ENCODE data around the gene HBE1.

Gene HBE1

DNA sequence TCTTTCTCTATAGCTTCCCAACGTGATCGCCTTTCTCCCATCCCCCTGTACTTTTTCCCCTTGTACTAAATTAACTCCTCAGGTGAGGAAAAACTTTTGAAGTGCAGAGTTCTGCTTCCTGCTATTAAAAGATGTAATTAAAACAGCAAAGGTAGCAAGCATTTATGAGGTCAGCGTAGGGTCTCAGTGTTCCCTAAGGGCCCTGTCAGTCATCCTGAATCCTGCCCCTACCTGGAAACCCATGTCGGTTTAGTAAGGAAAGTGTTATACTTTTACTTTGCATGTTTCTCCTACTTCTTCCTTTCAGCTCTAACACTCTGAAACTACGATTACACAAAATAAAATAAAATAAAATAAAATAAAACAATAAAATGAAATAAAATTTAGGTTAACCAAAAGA is 41.6 kb downstream of the HBE1 start:
- no peak overlapping the region for H4K91ac ChIP-seq (ENCODE audit: low read length)
- H4K8ac ChIP-seq (ENCODE audit: low read length), result no peak overlapping the region
- H2BK15ac ChIP-seq (ENCODE audit: low read depth, poor library complexity, severe bottlenecking), result no peak overlapping the region
- no peak overlapping the region for H3K9ac ChIP-seq (ENCODE audit: low read length)
- no peak overlapping the region for H3K18ac ChIP-seq (ENCODE audit: low read depth in 1 of 2, low read length in 2 of 2)
- 81% methylated on average over 3 of the region's 5 CpGs for WGBS
- H2AK5ac ChIP-seq (ENCODE audit: low read length, severe bottlenecking), result no peak overlapping the region
- no peak overlapping the region for H2BK12ac ChIP-seq (ENCODE audit: low read length in 2 of 2)
- no peaks in the 10 kb centered on the region for H3K4me1 ChIP-seq (ENCODE audit: control insufficient read depth, insufficient read depth, low read depth, low read length)
- H2BK120ac ChIP-seq (ENCODE audit: low read depth, low read length), result no peak overlapping the region
- no peak overlapping the region for H2BK5ac ChIP-seq (ENCODE audit: low read depth, low read length, poor library complexity, severe bottlenecking)
- no peaks in the 10 kb centered on the region for H3K79me1 ChIP-seq (replicated peaks; ENCODE audit: low read length, poor library complexity, severe bottlenecking)
- H3K4me2 ChIP-seq (ENCODE audit: low read length, poor library complexity, severe bottlenecking), result no peak overlapping the region
- DNase-seq, result no peak
- no peak overlapping the region for H3K4ac ChIP-seq (ENCODE audit: low read depth in 1 of 2, low read length in 2 of 2)
- H2AFZ ChIP-seq (ENCODE audit: low read depth, low read length), result no peak overlapping the region
- no peak overlapping the region for H3K23ac ChIP-seq (ENCODE audit: low read length in 2 of 2)
- H3K4me3 ChIP-seq (ENCODE audit: insufficient read depth in 1 of 2, low read depth in 1 of 2, low read length in 2 of 2), result no peak overlapping the region
- no peaks in the 10 kb centered on the region for H3K27me3 ChIP-seq (ENCODE audit: control insufficient read depth in 1 of 2, insufficient read depth in 1 of 2, low read length in 2 of 2)
- H3K9me3 ChIP-seq (ENCODE audit: control insufficient read depth, low read length), result no peaks in the 10 kb centered on the region
- H3K36me3 ChIP-seq (ENCODE audit: control insufficient read depth in 1 of 2, insufficient read depth in 2 of 2, low read depth in 1 of 2, low read length in 2 of 2), result no peaks in the 10 kb centered on the region
- no peak overlapping the region for H3K14ac ChIP-seq (ENCODE audit: low read length in 2 of 2)
- H3K27ac ChIP-seq (ENCODE audit: low read length, poor library complexity, severe bottlenecking), result no peak overlapping the region

DNA sequence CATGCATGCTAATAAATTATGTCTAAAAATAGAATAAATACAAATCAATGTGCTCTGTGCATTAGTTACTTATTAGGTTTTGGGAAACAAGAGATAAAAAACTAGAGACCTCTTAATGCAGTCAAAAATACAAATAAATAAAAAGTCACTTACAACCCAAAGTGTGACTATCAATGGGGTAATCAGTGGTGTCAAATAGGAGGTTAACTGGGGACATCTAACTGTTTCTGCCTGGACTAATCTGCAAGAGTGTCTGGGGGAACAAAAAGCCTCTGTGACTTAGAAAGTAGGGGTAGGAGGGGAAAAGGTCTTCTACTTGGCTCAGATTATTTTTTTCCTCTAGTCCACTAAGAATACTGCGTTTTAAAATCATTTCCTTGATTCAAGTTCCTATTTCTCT is 42.1 kb downstream of the HBE1 start:
- Histone ChIP-seq H3K27ac (ENCODE audit: low read length, poor library complexity, severe bottlenecking) (no peak overlapping the region), H2BK12ac (ENCODE audit: low read length in 2 of 2) (no peak overlapping the region), H4K8ac (ENCODE audit: low read length) (no peak overlapping the region), H3K18ac (ENCODE audit: low read depth in 1 of 2, low read length in 2 of 2) (no peak overlapping the region), H3K14ac (ENCODE audit: low read length in 2 of 2) (no peak overlapping the region), H3K9ac (ENCODE audit: low read length) (no peak overlapping the region), H2BK15ac (ENCODE audit: low read depth, poor library complexity, severe bottlenecking) (no peak overlapping the region), H3K79me1 (replicated peaks; ENCODE audit: low read length, poor library complexity, severe bottlenecking) (no peaks in the 10 kb centered on the region), H3K4ac (ENCODE audit: low read depth in 1 of 2, low read length in 2 of 2) (no peak overlapping the region), H2AK5ac (ENCODE audit: low read length, severe bottlenecking) (no peak overlapping the region), H3K36me3 (ENCODE audit: control insufficient read depth in 1 of 2, insufficient read depth in 2 of 2, low read depth in 1 of 2, low read length in 2 of 2) (no peaks in the 10 kb centered on the region), H3K4me2 (ENCODE audit: low read length, poor library complexity, severe bottlenecking) (no peak overlapping the region), H3K9me3 (ENCODE audit: control insufficient read depth, low read length) (no peaks in the 10 kb centered on the region), H4K91ac (ENCODE audit: low read length) (no peak overlapping the region), H3K27me3 (ENCODE audit: control insufficient read depth in 1 of 2, insufficient read depth in 1 of 2, low read length in 2 of 2) (no peaks in the 10 kb centered on the region), H2BK120ac (ENCODE audit: low read depth, low read length) (no peak overlapping the region), H2AFZ (ENCODE audit: low read depth, low read length) (no peak overlapping the region), H3K23ac (ENCODE audit: low read length in 2 of 2) (no peak overlapping the region), H3K4me1 (ENCODE audit: control insufficient read depth, insufficient read depth, low read depth, low read length) (no peaks in the 10 kb centered on the region), H2BK5ac (ENCODE audit: low read depth, low read length, poor library complexity, severe bottlenecking) (no peak overlapping the region), H3K4me3 (ENCODE audit: insufficient read depth in 1 of 2, low read depth in 1 of 2, low read length in 2 of 2) (no peak overlapping the region)
- DNase-seq, result no peak
- WGBS, result 87% methylated on average over 1 of the region's 1 CpG

DNA sequence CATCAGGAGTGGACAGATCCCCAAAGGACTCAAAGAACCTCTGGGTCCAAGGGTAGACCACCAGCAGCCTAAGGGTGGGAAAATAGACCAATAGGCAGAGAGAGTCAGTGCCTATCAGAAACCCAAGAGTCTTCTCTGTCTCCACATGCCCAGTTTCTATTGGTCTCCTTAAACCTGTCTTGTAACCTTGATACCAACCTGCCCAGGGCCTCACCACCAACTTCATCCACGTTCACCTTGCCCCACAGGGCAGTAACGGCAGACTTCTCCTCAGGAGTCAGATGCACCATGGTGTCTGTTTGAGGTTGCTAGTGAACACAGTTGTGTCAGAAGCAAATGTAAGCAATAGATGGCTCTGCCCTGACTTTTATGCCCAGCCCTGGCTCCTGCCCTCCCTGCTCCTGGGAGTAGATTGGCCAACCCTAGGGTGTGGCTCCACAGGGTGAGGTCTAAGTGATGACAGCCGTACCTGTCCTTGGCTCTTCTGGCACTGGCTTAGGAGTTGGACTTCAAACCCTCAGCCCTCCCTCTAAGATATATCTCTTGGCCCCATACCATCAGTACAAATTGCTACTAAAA is 42.9 kb downstream of the HBE1 start, which contains the start of gene HBB:
HBB (minus strand) TSS at position 340 of the 579 bp plus-strand sequence; CDS start at position 290, 50 bp downstream.
- H3K18ac ChIP-seq (ENCODE audit: low read depth in 1 of 2, low read length in 2 of 2), result no peak within 1 kb of the TSS
- no peak within 1 kb of the TSS for H3K4me2 ChIP-seq (ENCODE audit: low read length, poor library complexity, severe bottlenecking)
- H3K4me1 ChIP-seq (ENCODE audit: control insufficient read depth, insufficient read depth, low read depth, low read length), result no peaks in the 10 kb centered on the region
- no peak within 1 kb of the TSS for H2BK120ac ChIP-seq (ENCODE audit: low read depth, low read length)
- no peaks in the 10 kb centered on the region for H3K36me3 ChIP-seq (ENCODE audit: control insufficient read depth in 1 of 2, insufficient read depth in 2 of 2, low read depth in 1 of 2, low read length in 2 of 2)
- WGBS, result 100% methylated on average over 2 of the region's 3 CpGs
- no peak within 1 kb of the TSS for H2BK15ac ChIP-seq (ENCODE audit: low read depth, poor library complexity, severe bottlenecking)
- H4K8ac ChIP-seq (ENCODE audit: low read length), result no peak within 1 kb of the TSS
- H3K4ac ChIP-seq (ENCODE audit: low read depth in 1 of 2, low read length in 2 of 2), result no peak within 1 kb of the TSS
- no peak within 1 kb of the TSS for H4K91ac ChIP-seq (ENCODE audit: low read length)
- H3K9me3 ChIP-seq (ENCODE audit: control insufficient read depth, low read length), result no peaks in the 10 kb centered on the region
- no peak within 1 kb of the TSS for H2AFZ ChIP-seq (ENCODE audit: low read depth, low read length)
- peak within 1 kb of the TSS in 1 of 2 experiments; percentile 36 for H3K14ac ChIP-seq (ENCODE audit: low read length in 2 of 2)
- no peaks in the 10 kb centered on the region for H3K79me1 ChIP-seq (replicated peaks; ENCODE audit: low read length, poor library complexity, severe bottlenecking)
- no peak within 1 kb of the TSS for H3K27ac ChIP-seq (ENCODE audit: low read length, poor library complexity, severe bottlenecking)
- no peaks in the 10 kb centered on the region for H3K27me3 ChIP-seq (ENCODE audit: control insufficient read depth in 1 of 2, insufficient read depth in 1 of 2, low read length in 2 of 2)
- no peak within 1 kb of the TSS for H3K4me3 ChIP-seq (ENCODE audit: insufficient read depth in 1 of 2, low read depth in 1 of 2, low read length in 2 of 2)
- no peak within 1 kb of the TSS for H3K23ac ChIP-seq (ENCODE audit: low read length in 2 of 2)
- H2BK12ac ChIP-seq (ENCODE audit: low read length in 2 of 2), result no peak within 1 kb of the TSS
- no peak within 1 kb of the TSS for H3K9ac ChIP-seq (ENCODE audit: low read length)
- H2BK5ac ChIP-seq (ENCODE audit: low read depth, low read length, poor library complexity, severe bottlenecking), result no peak within 1 kb of the TSS
- DNase-seq, result no peak
- no peak within 1 kb of the TSS for H2AK5ac ChIP-seq (ENCODE audit: low read length, severe bottlenecking)

GRCh38 chr11:5225480-5225871 is 44.3 kb downstream of the HBE1 start:
- no peaks in the 10 kb centered on the region for H3K79me1 ChIP-seq (replicated peaks; ENCODE audit: low read length, poor library complexity, severe bottlenecking)
- H3K14ac ChIP-seq (ENCODE audit: low read length in 2 of 2), result no peak overlapping the region
- H3K4me3 ChIP-seq (ENCODE audit: insufficient read depth in 1 of 2, low read depth in 1 of 2, low read length in 2 of 2), result no peak overlapping the region
- no peak overlapping the region for H2BK5ac ChIP-seq (ENCODE audit: low read depth, low read length, poor library complexity, severe bottlenecking)
- H2BK120ac ChIP-seq (ENCODE audit: low read depth, low read length), result no peak overlapping the region
- H3K27ac ChIP-seq (ENCODE audit: low read length, poor library complexity, severe bottlenecking), result no peak overlapping the region
- H3K4ac ChIP-seq (ENCODE audit: low read depth in 1 of 2, low read length in 2 of 2), result no peak overlapping the region
- no peaks in the 10 kb centered on the region for H3K27me3 ChIP-seq (ENCODE audit: control insufficient read depth in 1 of 2, insufficient read depth in 1 of 2, low read length in 2 of 2)
- no peak overlapping the region for H3K23ac ChIP-seq (ENCODE audit: low read length in 2 of 2)
- no peak overlapping the region for H2BK15ac ChIP-seq (ENCODE audit: low read depth, poor library complexity, severe bottlenecking)
- H4K91ac ChIP-seq (ENCODE audit: low read length), result no peak overlapping the region
- no peak overlapping the region for H4K8ac ChIP-seq (ENCODE audit: low read length)
- H3K36me3 ChIP-seq (ENCODE audit: control insufficient read depth in 1 of 2, insufficient read depth in 2 of 2, low read depth in 1 of 2, low read length in 2 of 2), result no peaks in the 10 kb centered on the region
- no peaks in the 10 kb centered on the region for H3K4me1 ChIP-seq (ENCODE audit: control insufficient read depth, insufficient read depth, low read depth, low read length)
- H3K9ac ChIP-seq (ENCODE audit: low read length), result no peak overlapping the region
- 100% methylated on average over 1 of the region's 2 CpGs for WGBS
- no peak overlapping the region for H3K18ac ChIP-seq (ENCODE audit: low read depth in 1 of 2, low read length in 2 of 2)
- no peak overlapping the region for H2AFZ ChIP-seq (ENCODE audit: low read depth, low read length)
- H3K9me3 ChIP-seq (ENCODE audit: control insufficient read depth, low read length), result no peaks in the 10 kb centered on the region
- H3K4me2 ChIP-seq (ENCODE audit: low read length, poor library complexity, severe bottlenecking), result no peak overlapping the region
- H2BK12ac ChIP-seq (ENCODE audit: low read length in 2 of 2), result no peak overlapping the region
- DNase-seq, result no peak
- no peak overlapping the region for H2AK5ac ChIP-seq (ENCODE audit: low read length, severe bottlenecking)
